Mesothelial cell of epicardium (in vitro differentiated cells): ENCODE data around the gene CMTM4. TPM values are rescaled to one million over a fixed set of nuclear protein-coding genes. Genes with fewer than 3 reads are reported as not detected.

Source experiments
- DNase-seq, 2 experiments: peaks; one replicate each; pipeline ENCODE4 v3.0.0; 2021; ENCODE audit warnings: low spot score in 2 of 2; ENCODE audit not compliant: unreplicated experiment in 2 of 2
- H3K27ac Mint-ChIP-seq: 2 replicates; pipeline ENCODE4 v1.8.0; 2021; ENCODE audit warnings: mixed read lengths
- H3K27me3 Mint-ChIP-seq: 2 replicates; pipeline ENCODE4 v1.8.0; 2021; ENCODE audit warnings: low read depth, mixed read lengths
- H3K36me3 Mint-ChIP-seq: 2 replicates; pipeline ENCODE4 v1.8.0; 2021; ENCODE audit warnings: mixed read lengths
- H3K4me1 Mint-ChIP-seq: 2 replicates; pipeline ENCODE4 v1.8.0; 2021; ENCODE audit warnings: mixed read lengths
- H3K4me3 Mint-ChIP-seq: 2 replicates; pipeline ENCODE4 v1.8.0; 2021; ENCODE audit warnings: mild to moderate bottlenecking, moderate library complexity, mixed read lengths
- H3K9me3 Mint-ChIP-seq: 2 replicates; pipeline ENCODE4 v1.8.0; 2021; ENCODE audit warnings: mixed read lengths
- CTCF ChIP-seq: fragments of 200-600 bp; sonication (generic); IDR thresholded peaks from one replicate; pipeline ENCODE4 v1.5.0; 2021; ENCODE audit warnings: antibody characterized with exemption; ENCODE audit not compliant: unreplicated experiment
- total RNA-seq: library from RNA; stranded (reverse); gene quantifications from 3 replicates; pipeline ENCODE4 v1.2.1, GENCODE V29; 2021

Gene CMTM4
- total RNA-seq, 1 donor from 2014 or later = 63.4 TPM

GRCh38 chr16:66660422-66661209 is 35.9 kb downstream of the CMTM4 start:
- Mint-ChIP-seq H3K4me3 (peak overlapping the region; percentile 22), H3K36me3 (no peaks in the 10 kb centered on the region), H3K9me3 (no peaks in the 10 kb centered on the region), H3K27ac (peak overlapping the region; percentile 97), H3K27me3 (no peaks in the 10 kb centered on the region), H3K4me1 (peaks cover 36% of the 10 kb centered on the region)
- no peak for TF ChIP-seq CTCF
- DNase-seq = peak in 1 of 2 experiments; percentile 48

- H3K4me3 Mint-ChIP-seq = no peak overlapping the region
- DNase-seq = no peak
- H3K36me3 Mint-ChIP-seq = no peaks in the 10 kb centered on the region
- no peak for TF ChIP-seq CTCF
- no peak overlapping the region for H3K27ac Mint-ChIP-seq
- no peaks in the 10 kb centered on the region for H3K27me3 Mint-ChIP-seq
- H3K9me3 Mint-ChIP-seq = no peaks in the 10 kb centered on the region
- H3K4me1 Mint-ChIP-seq = peaks cover 36% of the 10 kb centered on the region
These were observed 37.7 kb downstream of the CMTM4 start for GRCh38 chr16:66658860-66659190.

GRCh38 chr16:66658143-66658859 is 38.2 kb downstream of the CMTM4 start:
- Mint-ChIP-seq H3K9me3 (no peaks in the 10 kb centered on the region), H3K27ac (peak overlapping the region; percentile 19), H3K36me3 (no peaks in the 10 kb centered on the region), H3K4me3 (no peak overlapping the region), H3K4me1 (peaks cover 36% of the 10 kb centered on the region), H3K27me3 (no peaks in the 10 kb centered on the region)
- no peak for TF ChIP-seq CTCF
- DNase-seq = no peak

- no peaks in the 10 kb centered on the region for H3K36me3 Mint-ChIP-seq
- H3K27ac Mint-ChIP-seq = no peak overlapping the region
- peaks cover 25% of the 10 kb centered on the region for H3K4me1 Mint-ChIP-seq
- DNase-seq = no peak
- H3K9me3 Mint-ChIP-seq = no peaks in the 10 kb centered on the region
- no peak for TF ChIP-seq CTCF
- H3K4me3 Mint-ChIP-seq = no peak overlapping the region
- H3K27me3 Mint-ChIP-seq = no peaks in the 10 kb centered on the region
These were observed 40.0 kb downstream of the CMTM4 start for GRCh38 chr16:66656547-66656946.

- Mint-ChIP-seq H3K4me3 (no peak overlapping the region), H3K9me3 (no peaks in the 10 kb centered on the region), H3K36me3 (no peaks in the 10 kb centered on the region), H3K27me3 (no peaks in the 10 kb centered on the region), H3K27ac (no peak overlapping the region), H3K4me1 (peaks cover 16% of the 10 kb centered on the region)
- TF ChIP-seq CTCF = no peak
- DNase-seq = no peak
These were observed 42.8 kb downstream of the CMTM4 start for GRCh38 chr16:66653581-66654350.
